Stomach (tissue), 4 donors: ENCODE measurements around the gene ARL5C.

Source experiments
- POLR2A ChIP-seq, 4 donors: fragments of 450-650 bp; IDR thresholded peaks; one replicate each; pipeline ENCODE4 v1.6.1; 2016; ENCODE audit warnings: antibody characterized with exemption in 4 of 4, control low read depth in 2 of 4, mild to moderate bottlenecking in 1 of 4, moderate library complexity in 1 of 4
- TF ChIP-seq, protein P1 (sequence below), 7 experiments: fragments of 450-650 bp in 4 of 7; fragments of 200-600 bp in 3 of 7; sonication (generic) in 3 of 7; IDR thresholded peaks; one replicate each; pipeline ENCODE4 v1.5.1; 2016 to 2019; ENCODE audit warnings: antibody characterized with exemption in 7 of 7, control low read depth in 2 of 7, mild to moderate bottlenecking in 1 of 7

DNA sequence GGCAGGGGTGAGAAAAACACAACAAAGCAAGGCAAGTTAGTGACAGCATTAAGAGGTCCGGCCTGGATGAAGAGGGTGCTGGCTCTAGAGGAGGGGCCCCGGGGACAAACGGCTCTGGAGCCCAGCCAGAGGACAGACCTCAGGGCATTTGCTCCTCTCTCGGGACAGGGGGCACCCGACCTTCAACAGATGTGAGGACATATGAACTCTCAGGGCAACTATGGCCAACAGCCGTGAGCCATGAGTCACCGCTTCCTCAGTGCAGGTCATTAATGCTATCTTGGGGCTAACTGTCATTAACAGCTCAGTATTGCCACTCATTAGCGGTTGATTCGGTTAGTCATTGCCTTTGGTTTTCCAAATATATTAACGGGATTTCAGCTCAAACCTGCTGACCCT is 9.7 kb upstream of the ARL5C start:
- no peak for TF ChIP-seq POLR2A (IDR thresholded peaks at IDR 0.05)
- TF ChIP-seq, protein P1, sequence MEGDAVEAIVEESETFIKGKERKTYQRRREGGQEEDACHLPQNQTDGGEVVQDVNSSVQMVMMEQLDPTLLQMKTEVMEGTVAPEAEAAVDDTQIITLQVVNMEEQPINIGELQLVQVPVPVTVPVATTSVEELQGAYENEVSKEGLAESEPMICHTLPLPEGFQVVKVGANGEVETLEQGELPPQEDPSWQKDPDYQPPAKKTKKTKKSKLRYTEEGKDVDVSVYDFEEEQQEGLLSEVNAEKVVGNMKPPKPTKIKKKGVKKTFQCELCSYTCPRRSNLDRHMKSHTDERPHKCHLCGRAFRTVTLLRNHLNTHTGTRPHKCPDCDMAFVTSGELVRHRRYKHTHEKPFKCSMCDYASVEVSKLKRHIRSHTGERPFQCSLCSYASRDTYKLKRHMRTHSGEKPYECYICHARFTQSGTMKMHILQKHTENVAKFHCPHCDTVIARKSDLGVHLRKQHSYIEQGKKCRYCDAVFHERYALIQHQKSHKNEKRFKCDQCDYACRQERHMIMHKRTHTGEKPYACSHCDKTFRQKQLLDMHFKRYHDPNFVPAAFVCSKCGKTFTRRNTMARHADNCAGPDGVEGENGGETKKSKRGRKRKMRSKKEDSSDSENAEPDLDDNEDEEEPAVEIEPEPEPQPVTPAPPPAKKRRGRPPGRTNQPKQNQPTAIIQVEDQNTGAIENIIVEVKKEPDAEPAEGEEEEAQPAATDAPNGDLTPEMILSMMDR (IDR thresholded peaks at IDR 0.05) = no peak
